B cell (primary cell): ENCODE results near the gene CD55. TPM values are rescaled to one million over a fixed set of nuclear protein-coding genes. Genes with fewer than 3 reads are reported as not detected.
A peak's percentile ranks its signal among the peaks of the same experiment; 100 is the strongest.

Experiments used
- ATAC-seq: fragments of 200-7000 bp; cut with Tn5 transposase; one replicate; pipeline ENCODE4 v1.10.0; 2021; ENCODE audit warnings: low read depth, mild to moderate bottlenecking, moderate number of reproducible peaks, moderate library complexity
- CTCF ChIA-PET: fragments of 350-600 bp; sonication (Branson Sonifier 250); formaldehyde crosslinking; loops from one replicate; lab custom pipeline; 2021; ENCODE audit warnings: antibody characterized with exemption, inconsistent platforms; lab: Charles Lee
- POLR2A ChIA-PET: fragments of 350-600 bp; sonication (Branson Sonifier 250); formaldehyde crosslinking; loops from one replicate; lab custom pipeline; 2021; ENCODE audit warnings: antibody characterized with exemption; lab: Charles Lee
- DNase-seq: peaks from one replicate; pipeline ENCODE4 v3.0.0; 2013
- H2AFZ ChIP-seq: 2 replicates; pipeline ENCODE4 v1.6.1; 2012; ENCODE audit warnings: mild to moderate bottlenecking, low read depth, low read length; ENCODE audit not compliant: insufficient read depth, poor library complexity, severe bottlenecking
- H3K27ac ChIP-seq, 2 donors: 1 replicate in 1 of 2; 2 replicates in 1 of 2; pipeline ENCODE4 v1.5.1; 2012 to 2013; ENCODE audit warnings: low read length in 2 of 2, mild to moderate bottlenecking in 2 of 2, moderate library complexity in 1 of 2
- H3K27me3 ChIP-seq, 4 experiments: fragments of 200-600 bp in 1 of 4; sonication (generic) in 1 of 4; replicated peaks in 1 of 4; 1 replicate in 2 of 4; 2 replicates in 2 of 4; pipeline versions ENCODE4 v1.6.1 to v1.7.0; 2013 to 2016; ENCODE audit warnings: low read length in 3 of 4, mild to moderate bottlenecking in 2 of 4, mixed read lengths in 1 of 4, moderate library complexity in 1 of 4; ENCODE audit not compliant: insufficient read depth in 4 of 4, control insufficient read depth in 3 of 4; ENCODE audit errors: control extremely low read depth in 1 of 4
- H3K36me3 ChIP-seq, 2 experiments: replicated peaks in 1 of 2; 1 replicate in 1 of 2; 2 replicates in 1 of 2; pipeline versions ENCODE4 v1.6.1 to v1.7.1; 2013; ENCODE audit warnings: low read length in 1 of 2; ENCODE audit not compliant: insufficient read depth in 2 of 2, control insufficient read depth in 1 of 2; ENCODE audit errors: control extremely low read depth in 1 of 2, extremely low read depth in 1 of 2
- H3K4me1 ChIP-seq, 2 donors: fragments of 200-600 bp in 1 of 2; sonication (generic) in 1 of 2; 1 replicate in 1 of 2; 2 replicates in 1 of 2; pipeline versions ENCODE4 v1.5.1 to v1.6.1; 2013 to 2017; ENCODE audit warnings: low read length in 2 of 2; ENCODE audit not compliant: control insufficient read depth in 2 of 2, insufficient read depth in 2 of 2
- H3K4me2 ChIP-seq: replicated peaks from 2 replicates; pipeline ENCODE3; 2012; ENCODE audit warnings: mild to moderate bottlenecking, low read depth, low read length; ENCODE audit not compliant: poor library complexity, severe bottlenecking
- H3K4me3 ChIP-seq, 5 experiments: fragments of 200-600 bp in 1 of 5; sonication (generic) in 1 of 5; 1 replicate in 3 of 5; 2 replicates in 2 of 5; pipeline versions ENCODE4 v1.5.1 to v1.7.0; 2011 to 2016; ENCODE audit warnings: low read length in 4 of 5, mild to moderate bottlenecking in 4 of 5, low read depth in 2 of 5, control low read depth in 1 of 5, moderate library complexity in 1 of 5; ENCODE audit not compliant: insufficient read depth in 1 of 5; ENCODE audit errors: control extremely low read depth in 1 of 5, extremely low read depth in 1 of 5
- H3K79me2 ChIP-seq: fragments of 200-600 bp; sonication (generic); one replicate; pipeline ENCODE4 v1.6.0; 2016; ENCODE audit warnings: low read length; ENCODE audit not compliant: control insufficient read depth, insufficient read depth
- H3K9ac ChIP-seq: fragments of 200-600 bp; sonication (generic); 2 replicates; pipeline ENCODE4 v1.6.1; 2017; ENCODE audit warnings: mild to moderate bottlenecking, low read length, moderate library complexity
- H3K9me3 ChIP-seq, 3 donors: one replicate each; pipeline versions ENCODE4 v1.6.1 to v1.7.1; 2013; ENCODE audit warnings: low read length in 2 of 3; ENCODE audit not compliant: control insufficient read depth in 2 of 3, insufficient read depth in 1 of 3; ENCODE audit errors: control extremely low read depth in 1 of 3
- H4K20me1 ChIP-seq: 2 replicates; pipeline ENCODE4 v1.6.0; 2012; ENCODE audit warnings: mild to moderate bottlenecking, low read length; ENCODE audit not compliant: insufficient read depth, control insufficient read depth, poor library complexity, severe bottlenecking
- H3K27ac Mint-ChIP-seq: one replicate; pipeline ENCODE4 v1.8.0; 2021; ENCODE audit warnings: mixed read lengths
- H3K27me3 Mint-ChIP-seq: one replicate; pipeline ENCODE4 v1.8.0; 2021; ENCODE audit warnings: mixed read lengths
- H3K4me1 Mint-ChIP-seq: one replicate; pipeline ENCODE4 v1.8.0; 2021; ENCODE audit warnings: mixed read lengths
- H3K4me3 Mint-ChIP-seq: one replicate; pipeline ENCODE4 v1.8.0; 2021; ENCODE audit warnings: mixed read lengths
- H3K9me3 Mint-ChIP-seq: one replicate; pipeline ENCODE4 v1.8.0; 2022; ENCODE audit warnings: mixed read lengths; ENCODE audit not compliant: insufficient read depth
- CTCF ChIP-seq: fragments of 200-600 bp; IDR thresholded peaks from one replicate; pipeline ENCODE4 v1.8.0; 2022; ENCODE audit warnings: antibody characterized with exemption, mild to moderate bottlenecking
- EZH2 ChIP-seq: IDR thresholded peaks from 2 replicates; pipeline ENCODE4 v1.6.1; 2012; ENCODE audit warnings: borderline replicate concordance, low read depth, mild to moderate bottlenecking, moderate library complexity, low read length; ENCODE audit not compliant: insufficient read depth, poor library complexity, severe bottlenecking
- WGBS: methylation state at CpG from one replicate; pipeline ENCODE4 v1.1.5; 2013; ENCODE audit warnings: missing lambda C conversion rate; ENCODE audit not compliant: insufficient coverage; 5-methylcytosine and 5-hydroxymethylcytosine counted together
- intact Hi-C: fragments of 100-400 bp; cut with micrococcal nuclease; formaldehyde crosslinking; loops from one replicate; pipeline ENCODE4 v1.10.0; 2022
- polyA plus RNA-seq: library from polyadenylated mRNA; depleted of rRNA; stranded (reverse); fragments of >200 nt; gene quantifications from 2 replicates; pipeline ENCODE4 v1.2.3, GENCODE V29; 2012
- total RNA-seq, 2 donors: library from RNA; stranded (reverse); fragments of 120-200 nt in 1 of 2; gene quantifications; 1 replicate in 1 of 2; 2 replicates in 1 of 2; pipeline versions ENCODE4 v1.2.3 to v1.2.4, GENCODE V29; 2013 to 2022

CD55 gene
- total and polyA plus RNA-seq, 2 donors (not counting 1 experiment from before 2014, with no cell fraction given), result 98.3 to 239 TPM

DNA sequence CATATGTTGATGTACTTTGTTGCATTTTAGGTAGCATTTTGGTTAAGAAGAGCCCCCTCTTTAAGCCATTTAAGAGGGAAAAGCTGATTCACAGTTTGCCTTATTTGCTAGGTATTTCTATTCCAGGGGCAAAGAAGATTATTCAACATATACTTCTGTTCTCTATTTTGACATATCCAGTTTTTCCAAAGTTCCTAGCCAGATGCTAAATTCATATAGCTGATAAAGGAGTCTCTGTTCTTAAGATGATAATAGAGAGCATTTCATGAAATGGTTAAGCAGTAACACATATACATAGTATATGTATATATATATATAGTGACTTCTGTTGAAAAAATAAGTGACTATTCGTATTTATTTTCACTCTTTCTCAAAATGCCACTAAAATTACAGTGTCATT, 15.5 kb upstream of the CD55 start:
- Histone ChIP-seq H3K9ac (no peak overlapping the region), H3K4me1 (peaks cover 18 to 27% of the 10 kb centered on the region in 2 donors), H3K36me3 (no peaks in the 10 kb centered on the region), H3K4me3 (no peak overlapping the region), H3K9me3 (peaks cover 0 to 3% (median 2%) of the 10 kb centered on the region in 3 donors), H2AFZ (no peak overlapping the region), H4K20me1 (no peaks in the 10 kb centered on the region), H3K27me3 (no peaks in the 10 kb centered on the region), H3K79me2 (no peaks in the 10 kb centered on the region), H3K27ac (no peak overlapping the region), H3K4me2 (no peak overlapping the region)
- Mint-ChIP-seq H3K4me3 (no peak overlapping the region), H3K4me1 (peaks cover 34% of the 10 kb centered on the region), H3K9me3 (no peaks in the 10 kb centered on the region), H3K27ac (no peak overlapping the region), H3K27me3 (no peaks in the 10 kb centered on the region)
- DNase-seq (no peak), ATAC-seq (no peak)
- intact Hi-C loops, result no loop called here
- POLR2A ChIA-PET, result no interaction called here
- no peak for TF ChIP-seq EZH2
- no peak for TF ChIP-seq CTCF
- WGBS, result no CpG with 5 or more reads among the region's 1 CpG
- CTCF ChIA-PET, result no interaction called here

GRCh38 chr1:207306603-207307002, 14.9 kb upstream of the CD55 start:
- Mint-ChIP-seq H3K27ac (peak overlapping the region; percentile 28), H3K9me3 (no peaks in the 10 kb centered on the region), H3K4me3 (no peak overlapping the region), H3K4me1 (peaks cover 36% of the 10 kb centered on the region), H3K27me3 (no peaks in the 10 kb centered on the region)
- intact Hi-C loops, result no loop called here
- Histone ChIP-seq H2AFZ (no peak overlapping the region), H3K9ac (no peak overlapping the region), H3K4me2 (no peak overlapping the region), H3K27ac (no peak overlapping the region), H3K9me3 (peaks cover 0 to 3% (median 2%) of the 10 kb centered on the region in 3 donors), H3K79me2 (no peaks in the 10 kb centered on the region), H3K36me3 (no peaks in the 10 kb centered on the region), H3K4me1 (peaks cover 18 to 27% of the 10 kb centered on the region in 2 donors), H4K20me1 (no peaks in the 10 kb centered on the region), H3K27me3 (no peaks in the 10 kb centered on the region), H3K4me3 (no peak overlapping the region)
- DNase-seq, result no peak
- ChIA-PET POLR2A (no interaction called here), CTCF (no interaction called here)
- no peak for TF ChIP-seq CTCF
- TF ChIP-seq EZH2, result no peak
- 96% methylated on average over 4 of the region's 5 CpGs for WGBS
- no peak for ATAC-seq
